OCI-LY7 (cell line): ENCODE results near the gene CFB. TPM values are rescaled to one million over a fixed set of nuclear protein-coding genes. Genes with fewer than 3 reads are reported as not detected.

Experiments used
- BruUV-seq: library from RNA; stranded (reverse); fragments of 400-500 nt; replicated peaks from 2 replicates; lab custom pipeline; 2021; lab: Mats Ljungman, UMichigan
- CTCF ChIA-PET: fragments of 300-600 bp; sonication (Branson Sonifier 250); formaldehyde crosslinking; loops from one replicate; lab custom pipeline; 2022; ENCODE audit warnings: antibody characterized with exemption; ENCODE audit not compliant: unreplicated experiment; lab: Charles Lee
- POLR2A ChIA-PET: fragments of 300-600 bp; sonication (Branson Sonifier 250); formaldehyde crosslinking; loops from one replicate; lab custom pipeline; 2022; ENCODE audit warnings: antibody characterized with exemption; lab: Charles Lee
- DNase-seq: peaks from one replicate; pipeline ENCODE4 v3.0.0-alpha.2; 2015; ENCODE audit warnings: low spot score
- H2AFZ ChIP-seq: fragments of 200-600 bp; sonication (generic), shearing (Covaris generic); 2 replicates; pipeline ENCODE4 v1.6.1; 2014; ENCODE audit warnings: mild to moderate bottlenecking, antibody characterized with exemption, low read length, moderate library complexity
- H3K27ac ChIP-seq: fragments of 200-600 bp; sonication (generic); 2 replicates; pipeline ENCODE4 v1.5.1; 2014; ENCODE audit warnings: mixed run types, low read depth, mild to moderate bottlenecking, moderate library complexity, low read length, inconsistent platforms; ENCODE audit not compliant: poor library complexity, severe bottlenecking
- H3K36me3 ChIP-seq: fragments of 200-600 bp; sonication (generic); 2 replicates; pipeline ENCODE4 v1.6.1; 2014; ENCODE audit warnings: mild to moderate bottlenecking, antibody characterized with exemption, low read length, moderate library complexity, mixed read lengths; ENCODE audit not compliant: insufficient read depth
- H3K4me1 ChIP-seq: fragments of 200-600 bp; sonication (generic); 2 replicates; pipeline ENCODE4 v1.5.1; 2014; ENCODE audit warnings: mild to moderate bottlenecking, low read length; ENCODE audit not compliant: insufficient read depth, poor library complexity, severe bottlenecking
- H3K4me2 ChIP-seq: fragments of 200-600 bp; sonication (generic); 2 replicates; pipeline ENCODE4 v1.6.1; 2014; ENCODE audit warnings: mild to moderate bottlenecking, low read length
- H3K4me3 ChIP-seq: fragments of 200-600 bp; sonication (generic); 2 replicates; pipeline ENCODE4 v1.5.1; 2014; ENCODE audit warnings: mild to moderate bottlenecking, low read depth, low read length; ENCODE audit not compliant: poor library complexity, severe bottlenecking
- H3K79me2 ChIP-seq: fragments of 200-600 bp; sonication (generic); 2 replicates; pipeline ENCODE4 v1.6.1; 2016; ENCODE audit warnings: low read depth, mild to moderate bottlenecking, low read length, moderate library complexity, mixed read lengths; ENCODE audit not compliant: insufficient read depth
- H3K9me2 ChIP-seq: fragments of 200-600 bp; sonication (generic); 2 replicates; pipeline ENCODE4 v1.6.1; 2016; ENCODE audit warnings: mild to moderate bottlenecking, low read length, mixed read lengths; ENCODE audit not compliant: insufficient read depth
- H3K9me3 ChIP-seq: fragments of 200-600 bp; sonication (generic); 2 replicates; pipeline ENCODE4 v1.6.1; 2014; ENCODE audit warnings: mild to moderate bottlenecking, mixed run types, low read length, mixed read lengths
- H4K20me1 ChIP-seq: fragments of 200-600 bp; sonication (generic); 2 replicates; pipeline ENCODE4 v1.6.1; 2014; ENCODE audit warnings: mild to moderate bottlenecking, antibody characterized with exemption, low read length, moderate library complexity, mixed read lengths; ENCODE audit not compliant: insufficient read depth
- EZH2phosphoT487 ChIP-seq: fragments of 200-600 bp; sonication (generic); IDR thresholded peaks from 2 replicates; pipeline ENCODE4 v1.6.1; 2018; ENCODE audit warnings: low read depth, borderline replicate concordance, mild to moderate bottlenecking, mixed run types, antibody characterized with exemption, low read length, moderate library complexity, mixed read lengths
- intact Hi-C: fragments of 100-400 bp; cut with micrococcal nuclease; formaldehyde crosslinking; loops from one replicate; pipeline ENCODE4 v1.10.0; 2022; ENCODE audit not compliant: unreplicated experiment
- total RNA-seq, 2 experiments: library from RNA; depleted of rRNA in 1 of 2; stranded (reverse); fragments of >200 nt in 1 of 2; shearing (Covaris generic) in 1 of 2; gene quantifications; 2 replicates each; pipeline ENCODE4 v1.2.3, GENCODE V29; 2014 to 2022
- TF ChIP-seq, protein P1 (sequence below): fragments of 200-600 bp; sonication (generic); conservative IDR thresholded peaks from 2 replicates; pipeline ENCODE4 v1.5.1; 2014; ENCODE audit warnings: mild to moderate bottlenecking, antibody characterized with exemption, low read length, moderate library complexity, mixed read lengths

CFB gene
- total RNA-seq, 2 experiments from 2014 or later = 1.1 to 1.2 TPM

DNA sequence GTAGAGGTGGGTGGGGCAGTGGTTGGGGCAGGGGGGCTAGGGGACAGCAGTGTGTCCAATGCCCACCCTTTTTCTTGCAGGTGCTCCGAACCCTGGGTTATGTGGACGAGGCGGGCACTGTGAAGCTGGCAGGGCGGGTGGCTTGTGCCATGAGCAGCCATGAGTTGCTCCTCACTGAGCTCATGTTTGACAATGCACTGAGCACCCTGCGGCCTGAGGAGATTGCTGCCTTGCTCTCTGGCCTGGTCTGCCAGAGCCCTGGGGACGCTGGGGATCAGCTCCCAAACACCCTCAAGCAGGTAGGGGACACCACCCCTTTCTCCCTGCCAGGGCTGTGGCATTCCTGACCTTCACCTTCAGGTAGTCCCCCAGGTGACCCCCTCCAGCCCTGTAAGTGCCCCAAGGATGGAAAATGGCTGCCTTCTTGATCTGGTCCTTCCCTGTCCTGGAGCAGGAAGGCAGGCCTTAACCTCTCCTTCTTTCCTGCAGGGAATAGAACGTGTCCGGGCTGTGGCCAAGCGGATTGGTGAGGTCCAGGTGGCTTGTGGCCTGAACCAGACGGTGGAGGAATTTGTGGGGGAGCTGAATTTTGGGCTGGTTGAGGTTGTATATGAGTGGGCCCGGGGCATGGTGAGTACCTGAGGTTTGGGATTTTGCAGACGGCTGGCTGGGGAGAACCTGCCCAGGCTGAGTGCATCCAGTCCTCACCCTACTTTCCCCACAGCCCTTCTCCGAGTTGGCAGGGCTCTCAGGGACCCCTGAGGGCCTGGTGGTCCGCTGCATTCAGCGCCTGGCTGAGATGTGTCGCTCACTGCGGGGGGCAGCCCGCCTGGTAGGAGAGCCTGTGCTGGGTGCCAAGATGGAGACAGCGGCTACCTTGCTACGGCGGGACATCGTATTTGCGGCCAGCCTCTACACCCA lies 23.2 kb downstream of the CFB start:
- Histone ChIP-seq H3K4me1 (peaks cover 25% of the 10 kb centered on the region), H3K27ac (no peak overlapping the region), H3K4me3 (no peak overlapping the region), H3K4me2 (no peak overlapping the region), H3K9me3 (no peaks in the 10 kb centered on the region), H2AFZ (no peak overlapping the region), H3K9me2 (no peaks in the 10 kb centered on the region), H4K20me1 (no peaks in the 10 kb centered on the region), H3K79me2 (peaks cover 18% of the 10 kb centered on the region; the same call in 1 of the 2 replicates), H3K36me3 (peaks cover 61% of the 10 kb centered on the region)
- intact Hi-C loops = no loop called here
- no TSS peak for BruUV-seq
- ChIA-PET POLR2A (interaction anchor here (3.7 kb wide), 1 partner anchor 11 kb away, joined by 26 read pairs; the partner anchor contains the start of genes NELFE and SKIC2), CTCF (no interaction called here)
- DNase-seq = no peak
- no peak for TF ChIP-seq EZH2phosphoT487
- TF ChIP-seq, protein P1, sequence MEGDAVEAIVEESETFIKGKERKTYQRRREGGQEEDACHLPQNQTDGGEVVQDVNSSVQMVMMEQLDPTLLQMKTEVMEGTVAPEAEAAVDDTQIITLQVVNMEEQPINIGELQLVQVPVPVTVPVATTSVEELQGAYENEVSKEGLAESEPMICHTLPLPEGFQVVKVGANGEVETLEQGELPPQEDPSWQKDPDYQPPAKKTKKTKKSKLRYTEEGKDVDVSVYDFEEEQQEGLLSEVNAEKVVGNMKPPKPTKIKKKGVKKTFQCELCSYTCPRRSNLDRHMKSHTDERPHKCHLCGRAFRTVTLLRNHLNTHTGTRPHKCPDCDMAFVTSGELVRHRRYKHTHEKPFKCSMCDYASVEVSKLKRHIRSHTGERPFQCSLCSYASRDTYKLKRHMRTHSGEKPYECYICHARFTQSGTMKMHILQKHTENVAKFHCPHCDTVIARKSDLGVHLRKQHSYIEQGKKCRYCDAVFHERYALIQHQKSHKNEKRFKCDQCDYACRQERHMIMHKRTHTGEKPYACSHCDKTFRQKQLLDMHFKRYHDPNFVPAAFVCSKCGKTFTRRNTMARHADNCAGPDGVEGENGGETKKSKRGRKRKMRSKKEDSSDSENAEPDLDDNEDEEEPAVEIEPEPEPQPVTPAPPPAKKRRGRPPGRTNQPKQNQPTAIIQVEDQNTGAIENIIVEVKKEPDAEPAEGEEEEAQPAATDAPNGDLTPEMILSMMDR = no peak

DNA sequence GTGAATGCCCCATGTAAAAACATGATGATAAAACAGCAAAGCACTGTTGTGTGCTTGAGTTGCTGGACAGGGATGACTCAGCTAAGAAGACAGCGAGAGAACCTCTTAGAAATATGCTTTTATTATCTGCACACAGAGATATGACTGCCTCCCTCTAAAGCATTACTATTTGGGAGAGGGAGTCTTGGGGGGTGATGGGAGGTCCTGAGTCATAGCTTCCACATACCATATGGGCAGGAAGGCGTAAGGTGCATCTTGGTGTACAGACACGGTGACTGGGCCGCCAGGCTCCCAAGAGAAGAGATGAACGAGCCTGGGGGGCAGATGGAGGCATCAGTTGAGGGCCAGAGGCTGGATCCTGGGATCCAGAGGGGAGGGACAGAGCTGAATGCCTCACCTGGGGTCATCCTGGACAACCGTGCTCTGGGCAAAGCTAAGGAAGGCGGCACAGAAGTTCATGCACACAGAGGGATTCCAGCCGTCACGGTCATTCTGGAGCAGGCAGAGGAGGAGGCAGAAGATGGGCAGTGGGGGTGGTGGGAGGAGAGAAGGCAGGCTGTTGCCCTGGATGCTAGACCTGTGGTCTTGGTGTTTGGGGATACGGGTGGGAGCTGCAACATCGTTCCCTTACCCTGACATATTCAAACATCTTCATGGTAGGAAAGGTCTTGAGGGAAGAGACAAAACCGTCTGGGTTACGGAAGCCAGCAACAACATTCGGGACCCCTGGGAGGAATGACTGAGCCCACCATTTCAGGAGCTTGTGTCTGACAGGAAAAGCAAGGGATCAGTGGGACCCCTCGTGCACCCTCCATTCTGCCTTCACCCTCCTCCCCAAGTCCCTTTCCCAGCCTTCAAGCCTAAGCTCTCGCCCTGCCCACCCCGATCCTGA lies 24.1 kb downstream of the CFB start:
- Histone ChIP-seq H3K79me2 (peaks cover 18% of the 10 kb centered on the region; the same call in 1 of the 2 replicates), H4K20me1 (no peaks in the 10 kb centered on the region), H3K27ac (no peak overlapping the region), H3K9me2 (no peaks in the 10 kb centered on the region), H2AFZ (no peak overlapping the region), H3K4me2 (peak overlapping the region; percentile 98), H3K9me3 (no peaks in the 10 kb centered on the region), H3K4me3 (peak overlapping the region; percentile 82), H3K36me3 (peaks cover 55% of the 10 kb centered on the region), H3K4me1 (peaks cover 25% of the 10 kb centered on the region)
- no peak for DNase-seq
- BruUV-seq = no TSS peak
- TF ChIP-seq, protein P1 = no peak
- no peak for TF ChIP-seq EZH2phosphoT487
- intact Hi-C loops = no loop called here
- ChIA-PET CTCF (no interaction called here), POLR2A (interaction anchor here (3.7 kb wide), 1 partner anchor 12 kb away, joined by 26 read pairs; the partner anchor contains the start of genes NELFE and SKIC2)
